K562 (cell line): ENCODE data around the gene KCNJ14. TPM values are rescaled to one million over a fixed set of nuclear protein-coding genes. Genes with fewer than 3 reads are reported as not detected.
A peak's percentile ranks its signal among the peaks of the same experiment; 100 is the strongest.

Experiments used
- ATAC-seq: fragments of 200-7000 bp; cut with Tn5 transposase; 3 replicates; pipeline ENCODE4 v1.9.1; 2020; ENCODE audit warnings: moderate library complexity
- BruUV-seq: library from RNA; stranded (reverse); fragments of 400-500 nt; replicated peaks from 2 replicates; lab custom pipeline; 2021; lab: Mats Ljungman, UMichigan
- CTCF ChIA-PET: fragments of 300-600 bp; formaldehyde crosslinking; extraction: SDS; loops from one replicate; lab custom pipeline; 2021; ENCODE audit warnings: low intra/inter-chr PET ratio; lab: Yijun Ruan, JAX
- POLR2A ChIA-PET: fragments of 300-600, 350-650 bp; sonication (Branson Sonifier 250); formaldehyde crosslinking; extraction: SDS; loops from one replicate; lab custom pipeline; 2021; ENCODE audit warnings: antibody characterized with exemption, inconsistent platforms; lab: Yijun Ruan, JAX
- DNase-seq, 4 experiments: peaks; one replicate each; pipeline versions ENCODE4 v3.0.0 to v3.0.0-alpha.2; 2011 to 2018; ENCODE audit warnings: low spot score in 3 of 4, mixed read lengths in 3 of 4; ENCODE audit errors: extremely low read depth in 1 of 4
- FAIRE-seq: peaks from 2 replicates; lab custom pipeline; 2011; peaks lifted over from hg19 to GRCh38; lab: Jason Lieb, UNC
- H2AFZ ChIP-seq: 2 replicates; pipeline ENCODE4 v1.6.0; 2011; ENCODE audit warnings: low read depth, low read length, control low read depth, inconsistent platforms
- H3K27ac ChIP-seq: fragments of 200-600 bp; 3 replicates; pipeline ENCODE4 v1.8.0; 2011; ENCODE audit warnings: low read depth, mild to moderate bottlenecking, control low read depth, inconsistent platforms, low read length, moderate library complexity, mixed read lengths; ENCODE audit errors: extremely low read depth
- H3K27me3 ChIP-seq, 2 experiments: fragments of 300-600 bp in 1 of 2; 2 replicates in 1 of 2; 3 replicates in 1 of 2; pipeline versions ENCODE4 v1.6.0 to v1.8.0; 2011; ENCODE audit warnings: inconsistent platforms in 2 of 2, low read length in 2 of 2, mild to moderate bottlenecking in 1 of 2, mixed read lengths in 1 of 2, moderate library complexity in 1 of 2; ENCODE audit not compliant: control insufficient read depth in 2 of 2, insufficient read depth in 2 of 2
- H3K36me3 ChIP-seq: fragments of 300-600 bp; 3 replicates; pipeline ENCODE4 v1.8.0; 2011; ENCODE audit warnings: mild to moderate bottlenecking, low read length, inconsistent platforms; ENCODE audit not compliant: control insufficient read depth, insufficient read depth
- H3K4me1 ChIP-seq, 2 experiments: fragments of 200-600 bp in 1 of 2; replicated peaks in 1 of 2; 2 replicates in 1 of 2; 3 replicates in 1 of 2; pipeline versions ENCODE4 v1.5.1 to v1.8.0; 2011; ENCODE audit warnings: inconsistent platforms in 2 of 2, low read length in 2 of 2, mild to moderate bottlenecking in 1 of 2, mixed read lengths in 1 of 2, moderate library complexity in 1 of 2; ENCODE audit not compliant: control insufficient read depth in 2 of 2, insufficient read depth in 2 of 2
- H3K4me2 ChIP-seq: 2 replicates; pipeline ENCODE4 v1.6.1; 2011; ENCODE audit warnings: low read length, control low read depth, inconsistent platforms, mixed read lengths; ENCODE audit not compliant: insufficient read depth
- H3K4me3 ChIP-seq: fragments of 200-600 bp; sonication (generic), shearing (Covaris generic); 2 replicates; pipeline ENCODE4 v1.5.1; 2016; ENCODE audit warnings: control low read depth, inconsistent platforms
- H3K79me2 ChIP-seq: fragments of 200-600 bp; 3 replicates; pipeline ENCODE4 v1.8.0; 2011; ENCODE audit warnings: low read length, inconsistent platforms; ENCODE audit not compliant: control insufficient read depth, insufficient read depth
- H3K9ac ChIP-seq, 2 experiments: 2 replicates each; pipeline versions ENCODE4 v1.6.0 to v1.6.1; 2011; ENCODE audit warnings: low read depth in 2 of 2, low read length in 2 of 2, control low read depth in 1 of 2, inconsistent platforms in 1 of 2, mild to moderate bottlenecking in 1 of 2, mixed read lengths in 1 of 2; ENCODE audit not compliant: insufficient read depth in 1 of 2
- H3K9me1 ChIP-seq: one replicate; pipeline ENCODE4 v1.6.0; 2011; ENCODE audit warnings: inconsistent platforms, mild to moderate bottlenecking, low read length, moderate library complexity; ENCODE audit not compliant: control insufficient read depth, insufficient read depth
- H3K9me3 ChIP-seq: replicated peaks from 2 replicates; pipeline ENCODE4 v1.5.1; 2011; ENCODE audit warnings: low read depth, low read length, inconsistent platforms; ENCODE audit not compliant: control insufficient read depth, insufficient read depth
- H4K20me1 ChIP-seq: replicated peaks from 2 replicates; pipeline ENCODE4 v1.6.1; 2011; ENCODE audit warnings: low read length, inconsistent platforms, mixed read lengths; ENCODE audit not compliant: control insufficient read depth, insufficient read depth
- NCOA6 ChIP-seq: fragments of 450-650 bp; IDR thresholded peaks from 2 replicates; pipeline ENCODE4 v1.6.1; 2017; ENCODE audit warnings: mild to moderate bottlenecking
- POLR2G ChIP-seq: fragments of 200-400 bp; formaldehyde crosslinking; IDR thresholded peaks from 2 replicates; pipeline ENCODE4 v1.6.1; 2017; ENCODE audit warnings: low read depth, mild to moderate bottlenecking, antibody characterized with exemption, low read length, moderate library complexity
- RBFOX2 ChIP-seq: fragments of 200-400 bp; formaldehyde crosslinking; IDR thresholded peaks from 2 replicates; pipeline ENCODE4 v1.6.1; 2017; ENCODE audit warnings: low read depth, mild to moderate bottlenecking, low read length, moderate library complexity
- ZNF589 ChIP-seq: fragments of 200-800 bp; sonication (Bioruptor generic); IDR thresholded peaks from 2 replicates; pipeline ENCODE4 v1.6.1; 2016; ENCODE audit warnings: low read depth, missing genetic modification characterization, missing compliant biosample characterization
- WGBS: fragments of 100-300 bp; shearing (Covaris generic); methylation state at CpG from one replicate; pipeline ENCODE4 v1.1.6; 2016; ENCODE audit warnings: low coverage, mixed read lengths; ENCODE audit not compliant: insufficient coverage; ENCODE audit errors: missing lambda C conversion rate; 5-methylcytosine and 5-hydroxymethylcytosine counted together
- in situ Hi-C: fragments of 300-500 bp; cut with MboI; formaldehyde crosslinking; loops from 4 replicates; pipeline ENCODE4 v1.15.0; 2018; ENCODE audit warnings: inconsistent platforms, mixed read lengths
- intact Hi-C: fragments of 100-400 bp; cut with micrococcal nuclease; formaldehyde crosslinking; loops from 2 replicates; pipeline ENCODE4 v1.14.2; 2022
- polyA plus RNA-seq, 8 experiments: library from polyadenylated mRNA; depleted of rRNA in 4 of 8; stranded (reverse) in 5 of 8; unstranded in 3 of 8; fragments of >200 nt; fragmentation: Nextera tagmentation in 2 of 8; fragmentation: Illumina TruSeq in 1 of 8; extraction: Ambion mirVana in 2 of 8; extraction: Trizol in 1 of 8; gene quantifications; 2 replicates each; pipeline versions ENCODE4 v1.2.1 to v1.2.3, GENCODE V29; 2011 to 2014; ENCODE audit warnings: inconsistent platforms in 1 of 8, missing spikeins in 1 of 8
- total RNA-seq, 7 experiments: library from RNA; depleted of rRNA in 6 of 7; stranded (reverse); fragments of >200 nt in 6 of 7; fragmentation: Illumina TruSeq in 2 of 7; extraction: Trizol in 2 of 7; gene quantifications; 2 replicates each; pipeline versions ENCODE4 v1.2.1 to v1.2.3, GENCODE V29; 2011 to 2021; ENCODE audit warnings: low replicate concordance in 1 of 7

Gene KCNJ14
- total and polyA plus RNA-seq, 9 of the 15 experiments (the other 6 are each of a cell fraction or from before 2014, with no cell fraction given), result 0.15 to 1.6 (median 0.49) TPM

- no TSS peak for BruUV-seq
- no peak overlapping the region for H2AFZ ChIP-seq
Measured at GRCh38 chr19:48497728-48498594, 42.6 kb downstream of the KCNJ14 start.

More at GRCh38 chr19:48497728-48498594, 42.6 kb downstream of the KCNJ14 start:
- CTCF ChIA-PET, result interaction anchor here (0.6 kb wide), 1 partner anchor 90 kb away, joined by 4 read pairs; no protein-coding TSS in a partner anchor
- H3K9me1 ChIP-seq, result peaks cover 3% of the 10 kb centered on the region
- H3K4me3 ChIP-seq, result no peak overlapping the region
- H3K9ac ChIP-seq, result no peak overlapping the region
- H3K4me1 ChIP-seq, result peaks cover 17 to 61% of the 10 kb centered on the region in 2 experiments; a peak in 4 of 5 replicates
- H3K79me2 ChIP-seq, result peaks cover 14% of the 10 kb centered on the region; the same call in 2 of the 3 replicates
- H3K9me3 ChIP-seq, result no peaks in the 10 kb centered on the region
- peaks cover 3% of the 10 kb centered on the region; the same call in 1 of the 3 replicates for H3K36me3 ChIP-seq
- FAIRE-seq (no peak), ATAC-seq (no peak), DNase-seq (no peak)
- POLR2A ChIA-PET, result interaction anchor here (0.6 kb wide), 1 partner anchor 123 kb away, joined by 4 read pairs; no protein-coding TSS in a partner anchor
- 87% methylated on average over 17 of the region's 46 CpGs for WGBS
- in situ Hi-C loops (no loop called here), intact Hi-C loops (loop anchor here (10.0 kb wide), 1 partner anchor 103 kb away; the partner anchor contains the start of genes GRIN2D and KDELR1)
- peak; percentile 46; the same call in 1 of the 2 replicates for TF ChIP-seq POLR2G
- peak; percentile 54; the same call in 1 of the 2 replicates for TF ChIP-seq RBFOX2
- TF ChIP-seq ZNF589, result no peak
- no peak for TF ChIP-seq NCOA6
- H4K20me1 ChIP-seq, result no peaks in the 10 kb centered on the region
- H3K27me3 ChIP-seq, result no peaks in the 10 kb centered on the region
- no peak overlapping the region for H3K27ac ChIP-seq
- H3K4me2 ChIP-seq, result no peak overlapping the region
